ENCODE data around the gene RBM19.

- TF ChIP-seq CTCF (IDR thresholded peaks at IDR 0.05; ENCODE audit: low read length) (no peak), EZH2 (optimal IDR thresholded peaks at IDR 0.05; ENCODE audit: low read depth, low read length) (no peak)
Observed at GRCh38 chr12:113797535-113797868, 168.6 kb downstream of the RBM19 start.
